Putamen (tissue), 1 donor: ENCODE results near the gene IFITM10.
"Not testable (repeated sequence)": the region's sequence is repeated elsewhere in the genome, so short reads cannot be mapped to it uniquely, and the experiment has no call there.

Experiments used
- DNase-seq: peaks from one replicate; pipeline ENCODE4 v3.0.0-alpha.2; 2016; ENCODE audit warnings: low spot score

Gene IFITM10

GRCh38 chr11:1777737-1778136 is 27.3 kb upstream of the IFITM10 start:
- no peak for DNase-seq

- DNase-seq: no peak
Observed at GRCh38 chr11:1776944-1777715, 26.7 kb upstream of the IFITM10 start.

- DNase-seq: no peak
Observed at GRCh38 chr11:1776331-1776851, 26.0 kb upstream of the IFITM10 start.

- no peak for DNase-seq
Observed at GRCh38 chr11:1774886-1775285, 24.5 kb upstream of the IFITM10 start.

- no peak for DNase-seq
Observed at GRCh38 chr11:1773994-1774550, 23.7 kb upstream of the IFITM10 start.

- DNase-seq: no peak
Observed at GRCh38 chr11:1773131-1773993, 23.0 kb upstream of the IFITM10 start.

GRCh38 chr11:1772270-1773130 is 22.1 kb upstream of the IFITM10 start:
- peak; percentile 63 for DNase-seq

- DNase-seq: peak; percentile 68
Observed at GRCh38 chr11:1771700-1772099, 21.3 kb upstream of the IFITM10 start.

GRCh38 chr11:1771273-1771672 is 20.9 kb upstream of the IFITM10 start:
- DNase-seq: no peak

GRCh38 chr11:1770528-1770927 is 20.1 kb upstream of the IFITM10 start:
- no peak for DNase-seq

GRCh38 chr11:1770061-1770460 is 19.7 kb upstream of the IFITM10 start:
- no peak for DNase-seq

GRCh38 chr11:1769304-1769936 is 19.0 kb upstream of the IFITM10 start:
- not testable (repeated sequence) for DNase-seq

- no peak for DNase-seq
Observed at GRCh38 chr11:1768141-1768469, 17.7 kb upstream of the IFITM10 start.

- DNase-seq: no peak
Observed at GRCh38 chr11:1767399-1768140, 17.2 kb upstream of the IFITM10 start.

- no peak for DNase-seq
Observed at GRCh38 chr11:1766719-1767398, 16.5 kb upstream of the IFITM10 start.

- no peak for DNase-seq
Observed at GRCh38 chr11:1765871-1766718, 15.7 kb upstream of the IFITM10 start.

GRCh38 chr11:1763796-1764661 is 13.6 kb upstream of the IFITM10 start, which contains the start of gene CTSD:
Gene CTSD, minus strand, starts transcription at chr11:1763927. Its CDS starts 68 bp downstream, at chr11:1763859.
- DNase-seq: peak; percentile 88

GRCh38 chr11:1763336-1763795 is 13.0 kb upstream of the IFITM10 start:
- no peak for DNase-seq
